GM19193 (cell line): ENCODE data around the gene COL4A6.

Source experiments
- POLR2A ChIP-seq: IDR thresholded peaks from 4 replicates; pipeline ENCODE4 v1.6.1; 2011; ENCODE audit not compliant: insufficient read depth, insufficient read length; ENCODE audit errors: extremely low read depth

COL4A6 gene

DNA sequence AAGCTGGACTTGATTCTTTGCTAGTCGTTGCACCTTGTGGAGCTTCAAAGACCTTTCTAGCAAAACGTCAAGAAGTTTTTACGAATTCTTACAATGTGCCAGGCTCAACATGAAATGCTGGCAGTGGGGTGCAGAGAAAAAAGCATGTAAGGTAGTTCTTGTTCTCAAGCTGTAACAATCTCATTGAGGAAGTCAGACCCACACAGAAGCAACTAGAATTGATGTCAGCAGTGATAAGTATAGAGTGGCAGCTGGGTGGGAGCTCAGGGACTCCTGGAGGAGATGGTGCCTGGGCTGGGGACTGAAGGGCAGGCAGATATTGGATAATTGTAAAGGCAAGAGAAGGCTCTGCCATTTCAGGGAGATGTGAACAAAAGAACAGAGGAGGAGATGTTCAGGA is 264.3 kb downstream of the COL4A6 start:
- TF ChIP-seq POLR2A, result no peak

DNA sequence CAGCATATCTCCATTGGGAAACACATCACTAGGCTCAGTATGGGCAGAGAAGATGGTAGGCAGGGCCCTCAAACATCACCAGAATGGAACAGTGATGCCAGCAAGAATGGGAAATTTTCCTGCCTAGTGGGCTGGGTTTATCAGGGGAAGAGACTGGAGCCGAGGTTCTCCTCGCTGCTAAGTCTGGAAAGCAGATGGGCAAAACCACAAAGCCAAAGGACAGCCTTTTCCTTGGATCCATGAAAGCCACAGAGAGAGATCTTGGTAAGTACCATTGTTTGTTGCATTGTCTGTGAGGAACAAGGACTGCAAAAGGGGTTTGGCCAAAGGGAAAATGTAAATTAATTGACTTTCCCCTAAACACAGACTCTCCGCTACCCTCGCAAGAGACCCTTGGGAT is 266.6 kb downstream of the COL4A6 start:
- no peak for TF ChIP-seq POLR2A

GRCh38 chrX:108169768-108170167 is 268.5 kb downstream of the COL4A6 start:
- no peak for TF ChIP-seq POLR2A

DNA sequence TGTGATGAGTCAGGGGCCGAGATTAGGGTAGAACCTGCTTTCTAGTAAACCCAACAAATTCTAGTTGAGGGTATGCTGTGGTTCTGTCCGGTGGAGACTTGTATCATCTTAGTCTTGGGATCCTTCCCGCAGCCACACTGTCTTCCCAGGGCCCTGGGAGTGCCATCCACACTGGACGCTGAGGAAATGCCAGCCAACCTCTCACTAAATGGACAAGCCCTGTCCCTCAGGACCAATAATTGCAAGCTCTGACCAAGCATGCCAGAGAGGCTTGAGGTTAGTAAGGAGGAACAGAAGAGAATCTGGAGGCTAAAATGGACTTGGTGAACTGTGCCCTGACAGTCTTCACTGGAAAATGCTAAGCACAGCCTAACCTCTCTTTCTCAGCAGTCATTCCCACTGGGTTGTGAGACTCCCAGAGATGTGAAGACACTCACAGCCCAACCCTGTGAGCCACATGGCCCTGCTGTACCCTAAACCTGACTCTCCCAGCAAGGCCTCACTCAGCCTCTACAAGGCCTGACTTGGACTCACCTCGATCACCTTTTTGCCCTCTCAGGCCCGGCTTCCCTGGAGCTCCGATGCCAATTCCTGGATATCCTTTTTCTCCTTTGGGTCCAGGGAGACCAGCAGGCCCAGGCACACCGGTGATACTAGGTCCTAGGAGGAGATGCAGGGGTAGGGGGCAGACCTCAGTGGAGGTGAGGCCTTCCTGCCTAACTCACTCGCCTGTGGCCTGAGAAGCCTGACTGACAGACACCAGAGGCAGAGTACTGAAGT is 269.1 kb downstream of the COL4A6 start:
- TF ChIP-seq POLR2A, result no peak

GRCh38 chrX:108167211-108167872 is 270.9 kb downstream of the COL4A6 start:
- no peak for TF ChIP-seq POLR2A

DNA sequence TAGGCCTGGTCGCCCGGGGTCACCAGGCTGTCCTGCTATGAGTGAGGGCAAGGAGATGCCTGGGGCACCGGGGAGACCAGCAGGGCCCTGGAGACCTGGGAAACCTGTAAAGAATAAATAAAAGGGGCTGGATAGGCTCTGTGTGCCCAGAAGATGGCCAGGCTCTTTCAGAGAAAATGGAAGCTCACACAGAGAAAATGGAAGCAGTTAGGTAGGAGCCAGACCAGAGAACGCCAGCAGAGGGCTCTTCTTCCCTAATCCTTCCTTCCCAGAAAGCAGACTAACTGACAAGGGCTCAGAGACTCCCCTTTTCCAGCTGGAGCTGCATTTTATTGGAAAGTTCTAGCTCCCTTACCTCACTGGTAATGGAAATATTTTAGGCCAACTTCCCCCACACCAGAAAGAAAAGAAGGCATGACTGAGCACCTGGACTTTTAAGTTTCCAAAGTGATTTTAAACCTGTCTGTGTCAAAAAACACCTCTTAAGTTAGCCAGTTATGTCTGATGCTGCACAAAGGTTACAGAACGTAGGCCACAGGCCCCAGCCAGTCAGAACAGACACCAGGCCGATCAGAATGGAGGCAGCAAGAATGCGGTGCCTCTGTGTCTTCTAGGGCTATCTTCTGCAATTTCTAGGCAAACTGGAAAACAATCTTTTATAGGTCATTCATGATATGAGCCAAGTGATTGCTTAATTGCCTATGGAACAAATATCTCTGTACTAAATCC is 272.7 kb downstream of the COL4A6 start:
- no peak for TF ChIP-seq POLR2A

- no peak for TF ChIP-seq POLR2A
Measured at GRCh38 chrX:108163333-108164082, 274.7 kb downstream of the COL4A6 start.

DNA sequence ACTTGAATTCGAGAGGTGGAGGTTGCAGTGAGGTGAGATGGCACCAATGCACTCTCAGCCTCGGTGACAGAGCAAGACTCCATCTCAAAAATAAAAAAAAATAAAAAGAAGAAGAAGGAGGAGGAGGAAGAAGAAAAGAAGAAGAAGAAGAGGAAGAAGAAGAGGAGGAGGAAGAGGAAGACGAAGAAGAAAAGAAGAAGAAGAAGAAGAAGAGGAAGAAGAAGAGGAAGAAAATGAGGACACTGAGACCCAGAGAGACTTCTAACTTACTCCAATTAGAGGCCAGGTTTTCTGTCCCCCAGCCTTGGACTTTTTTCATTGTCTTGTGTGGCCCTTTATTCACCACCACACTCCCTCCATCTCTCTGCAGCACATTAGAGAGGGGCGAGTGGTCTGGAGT is 276.0 kb downstream of the COL4A6 start:
- no peak for TF ChIP-seq POLR2A

DNA sequence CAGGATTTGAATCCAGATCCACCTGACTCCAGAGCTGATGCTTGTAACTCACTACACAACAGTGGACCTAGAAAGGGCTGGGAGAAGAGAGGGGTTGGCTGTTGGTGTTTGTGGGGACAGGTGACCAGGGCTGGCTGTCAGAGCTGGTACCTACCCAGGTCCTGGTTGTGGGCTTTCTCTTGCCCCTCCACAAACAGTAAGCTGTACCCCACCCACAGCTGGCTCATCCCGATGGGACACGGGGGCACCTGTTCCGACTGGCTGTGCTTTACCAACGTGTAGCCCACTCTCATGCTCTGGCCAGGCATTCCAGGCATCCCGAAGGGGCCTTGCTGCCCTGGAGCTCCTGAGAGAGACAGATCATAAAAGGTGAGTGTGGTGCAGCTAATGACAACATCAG is 277.9 kb downstream of the COL4A6 start:
- TF ChIP-seq POLR2A, result no peak

DNA sequence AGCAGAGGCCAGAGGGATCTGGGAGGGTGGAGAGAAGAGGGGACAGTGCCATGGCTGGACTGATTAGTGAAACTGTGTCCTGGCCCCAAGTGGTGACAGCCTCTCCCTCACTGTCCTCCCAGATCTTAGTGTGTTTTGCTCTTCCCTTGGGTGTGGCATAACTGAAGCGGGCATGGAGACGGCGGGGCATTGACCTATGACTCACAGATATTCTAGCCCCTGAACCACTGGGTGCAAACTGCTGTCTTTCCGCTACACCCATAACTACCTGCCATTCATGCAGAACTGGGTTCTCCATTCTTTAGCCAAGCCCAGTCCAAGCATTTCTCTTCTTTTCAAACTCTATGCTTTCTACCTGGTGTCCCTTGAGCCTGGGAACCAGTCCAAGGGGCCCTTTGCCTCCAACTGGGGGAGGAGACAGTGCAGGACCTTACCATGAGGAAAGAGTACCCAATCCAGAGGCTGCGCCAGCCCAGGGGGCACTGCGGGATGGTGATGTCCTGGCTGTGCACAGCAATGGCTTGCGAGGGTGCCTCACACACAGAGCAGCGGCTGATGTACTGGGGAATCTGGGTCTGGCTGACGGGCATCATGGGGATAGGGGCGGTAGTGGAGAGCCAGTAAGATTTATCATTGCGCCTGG is 279.1 kb downstream of the COL4A6 start:
- no peak for TF ChIP-seq POLR2A

DNA sequence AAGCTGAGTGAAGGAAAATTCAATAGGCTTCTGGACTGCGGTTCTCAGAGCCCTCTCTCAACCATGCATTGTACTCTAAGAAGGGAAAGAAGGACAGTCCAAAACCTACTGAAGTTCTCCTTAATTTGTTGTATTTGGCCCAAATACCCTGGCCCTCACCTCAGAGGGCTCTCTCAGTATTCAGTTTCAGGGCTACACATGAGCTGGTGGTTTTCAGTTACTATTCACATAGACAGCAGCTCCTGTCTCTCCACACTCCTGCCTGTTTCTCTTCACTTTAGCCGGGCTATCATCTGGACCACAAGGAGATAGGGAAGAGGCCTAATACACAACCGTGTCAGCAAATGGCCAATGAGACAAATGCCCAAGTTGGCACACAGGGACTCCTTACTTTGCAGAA is 280.6 kb downstream of the COL4A6 start:
- TF ChIP-seq POLR2A, result no peak

DNA sequence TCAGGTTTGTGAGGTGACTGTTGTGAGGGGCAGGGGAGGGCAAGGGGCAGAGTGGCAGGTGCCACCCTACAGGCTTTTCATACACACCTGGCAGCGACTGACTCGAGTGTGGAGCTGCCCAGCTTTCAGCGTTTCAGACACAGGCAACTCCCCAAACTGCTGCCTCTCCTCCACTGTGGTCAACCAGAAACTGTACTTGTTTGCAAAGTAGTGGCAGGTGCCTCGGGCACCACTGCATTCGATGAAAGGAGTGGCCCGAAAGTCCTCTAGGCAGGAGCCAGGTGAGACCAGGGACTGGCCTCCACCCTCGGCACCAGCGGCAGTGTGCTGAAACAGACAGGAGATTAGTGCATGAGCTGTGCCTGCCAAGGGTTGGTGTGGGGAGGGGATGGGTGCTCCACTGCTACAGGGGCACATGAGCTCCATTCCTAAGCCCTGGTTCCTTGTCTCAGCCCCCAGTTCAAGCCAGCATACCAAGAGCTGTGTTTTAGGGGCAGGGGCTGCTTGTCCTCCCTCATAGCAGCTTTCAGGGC is 281.2 kb downstream of the COL4A6 start:
- no peak for TF ChIP-seq POLR2A

DNA sequence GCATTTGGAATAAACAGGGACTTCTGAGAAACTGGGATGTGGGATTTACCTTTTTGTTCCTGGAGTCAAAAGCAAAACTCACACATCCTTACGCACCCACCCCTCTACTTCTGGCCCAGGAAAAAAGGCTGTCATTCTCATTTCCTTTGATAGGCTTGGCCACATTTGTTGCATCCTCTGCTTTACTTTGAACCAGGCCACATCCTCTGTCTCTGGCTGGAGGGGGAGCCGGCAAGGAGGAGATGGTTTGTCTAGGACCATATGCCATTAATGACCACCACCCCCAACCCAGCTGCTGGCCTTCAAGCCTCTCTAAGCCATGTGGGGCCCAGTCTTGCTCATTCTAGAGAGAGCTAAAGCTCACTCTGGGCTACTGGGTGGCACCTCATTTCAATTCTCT is 282.1 kb downstream of the COL4A6 start:
- no peak for TF ChIP-seq POLR2A

GRCh38 chrX:108148524-108148923 is 289.7 kb downstream of the COL4A6 start:
- no peak for TF ChIP-seq POLR2A
